Epidermal melanocyte (primary cell): ENCODE measurements around the gene WLS.

Experiments used
- DNase-seq: peaks from one replicate; pipeline ENCODE4 v3.0.0; 2011; ENCODE audit warnings: low spot score; ENCODE audit not compliant: insufficient read length

Gene WLS

DNA sequence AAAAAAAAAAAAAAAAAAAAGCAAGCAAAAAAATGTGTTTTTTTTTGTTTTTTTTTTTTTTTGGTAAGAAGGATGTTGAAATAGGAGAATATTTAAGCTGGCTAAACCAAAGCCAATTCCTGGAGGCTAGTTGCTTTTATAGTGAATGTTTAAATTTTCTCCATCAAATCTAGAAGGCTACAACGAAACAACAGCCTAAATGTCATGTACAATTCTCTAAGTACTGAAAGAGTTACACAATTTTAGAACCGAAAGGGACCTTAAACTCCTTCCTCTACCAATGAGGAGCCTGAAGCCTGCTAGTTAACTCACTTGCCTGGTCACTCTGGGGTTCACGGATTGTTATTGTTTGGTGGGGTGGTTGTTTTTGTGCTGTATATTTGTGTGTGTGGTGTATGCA, 3.5 kb downstream of the WLS start:
- DNase-seq, result no peak

DNA sequence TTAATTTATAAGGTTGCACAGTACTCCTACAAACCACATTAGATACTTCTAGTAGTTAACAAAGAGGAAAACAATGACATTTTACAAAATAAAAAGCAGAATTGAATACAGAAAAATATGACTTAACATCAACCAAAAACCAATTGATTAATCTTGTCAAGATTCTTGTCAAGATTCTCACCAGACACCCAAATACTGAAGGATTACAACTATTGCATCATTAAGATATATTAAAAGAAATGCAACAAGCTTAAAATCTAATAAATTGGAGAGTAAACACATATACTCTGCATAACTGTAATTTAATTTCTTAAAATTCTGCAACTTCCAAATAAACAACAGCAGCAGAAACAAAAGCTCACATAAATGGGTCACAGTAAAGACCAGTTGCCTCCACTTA, 4.7 kb downstream of the WLS start:
- DNase-seq, result no peak

DNA sequence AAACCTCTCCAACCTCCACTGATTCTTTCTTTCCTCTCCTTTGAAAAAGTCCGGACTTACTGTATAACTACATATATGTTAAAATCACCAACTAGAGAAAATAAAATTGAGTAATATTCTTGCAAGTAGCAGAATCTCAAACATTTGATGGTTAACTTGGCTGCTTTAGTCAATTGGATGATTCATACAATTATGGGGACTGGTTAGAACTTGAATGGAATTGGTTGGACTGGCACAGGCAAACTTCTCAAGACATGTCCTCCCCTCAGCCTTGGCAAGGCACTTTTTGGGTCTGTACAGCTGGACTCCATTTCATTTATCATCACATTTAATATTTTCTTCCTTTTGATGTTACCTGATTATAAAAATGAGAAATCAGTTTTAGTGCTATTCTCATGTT, 6.5 kb downstream of the WLS start:
- DNase-seq, result no peak

DNA sequence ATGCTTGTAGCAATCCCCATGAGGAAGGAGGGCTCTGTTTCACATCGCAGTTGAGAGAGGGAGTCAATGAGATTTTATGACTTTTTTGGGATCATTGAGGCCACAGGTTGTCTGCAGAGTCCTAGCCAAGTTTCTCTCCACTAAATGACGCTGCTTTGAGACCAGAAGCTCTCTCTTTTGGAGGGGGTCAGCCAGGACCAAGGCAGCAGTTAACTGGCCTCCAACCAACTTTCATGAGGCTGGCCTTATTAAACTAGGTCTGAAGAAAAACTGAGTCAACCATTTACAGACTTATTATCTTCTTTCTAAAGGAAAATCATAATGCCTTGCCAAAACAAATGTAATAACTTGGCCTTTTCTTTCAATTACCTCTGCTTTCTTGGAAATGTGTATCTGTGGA, 8.6 kb downstream of the WLS start:
- no peak for DNase-seq

DNA sequence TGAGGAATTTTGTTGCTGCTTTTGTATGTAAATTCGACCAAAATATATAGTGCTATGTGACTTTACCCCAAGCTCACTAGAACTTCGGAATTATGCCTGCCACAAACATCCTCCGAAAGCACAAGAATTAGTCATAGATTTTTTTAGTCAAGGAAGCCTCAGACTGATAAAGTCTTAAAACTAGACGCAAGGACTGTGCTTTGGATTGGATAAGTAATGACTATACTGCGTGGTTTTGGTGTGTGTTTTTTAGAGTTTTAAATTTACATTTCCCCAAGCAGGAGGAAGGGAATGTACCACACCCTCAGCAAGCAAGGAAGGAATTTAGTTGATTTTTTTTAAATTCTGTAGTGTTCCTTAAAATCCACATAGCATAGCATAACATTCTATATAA, 10.3 kb downstream of the WLS start:
- DNase-seq, result no peak

DNA sequence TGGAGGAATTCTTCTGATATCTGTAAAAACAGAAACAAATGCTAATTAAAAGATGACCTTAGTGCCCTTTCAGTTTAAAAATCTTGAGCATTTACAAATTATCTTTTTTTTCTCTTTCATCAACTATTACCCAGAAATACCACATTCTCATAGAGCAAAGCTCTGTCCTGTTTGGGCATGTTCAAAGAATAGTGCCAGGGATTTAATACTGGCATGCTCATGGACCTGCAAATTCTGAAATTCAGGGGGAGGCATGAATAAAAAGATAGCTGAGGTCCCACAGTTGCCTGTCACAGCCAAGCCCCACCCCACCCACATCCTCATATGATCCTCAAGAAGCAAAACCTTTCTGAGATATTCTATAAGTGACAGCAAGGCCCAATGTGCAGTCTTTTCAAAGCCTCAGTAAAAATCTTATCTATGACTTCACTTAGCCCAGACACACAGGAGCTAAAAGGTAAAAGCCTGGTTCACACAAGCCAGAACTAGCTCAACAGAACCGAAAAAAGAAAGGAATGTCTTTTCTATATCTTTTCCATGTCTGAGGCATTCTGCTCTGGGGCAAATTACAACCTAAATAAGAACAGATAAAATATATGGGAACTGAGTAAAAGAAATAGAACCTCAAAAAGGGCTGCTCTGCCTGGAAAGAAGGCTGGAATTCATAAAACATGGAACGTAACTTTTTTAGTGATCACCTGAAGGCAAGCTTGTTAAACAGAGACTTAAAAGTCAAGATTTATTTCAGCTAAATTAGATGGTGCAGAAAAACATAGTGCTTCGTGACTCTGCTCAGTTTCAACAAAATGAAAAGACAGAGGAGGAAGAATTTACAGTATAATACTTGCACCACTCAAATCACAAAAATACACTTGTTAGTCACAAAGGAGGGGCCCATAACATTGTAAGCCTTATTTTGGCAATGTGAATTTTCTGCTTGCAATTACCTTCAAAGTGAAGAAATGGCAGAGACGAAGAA, 11.0 kb downstream of the WLS start:
- no peak for DNase-seq

DNA sequence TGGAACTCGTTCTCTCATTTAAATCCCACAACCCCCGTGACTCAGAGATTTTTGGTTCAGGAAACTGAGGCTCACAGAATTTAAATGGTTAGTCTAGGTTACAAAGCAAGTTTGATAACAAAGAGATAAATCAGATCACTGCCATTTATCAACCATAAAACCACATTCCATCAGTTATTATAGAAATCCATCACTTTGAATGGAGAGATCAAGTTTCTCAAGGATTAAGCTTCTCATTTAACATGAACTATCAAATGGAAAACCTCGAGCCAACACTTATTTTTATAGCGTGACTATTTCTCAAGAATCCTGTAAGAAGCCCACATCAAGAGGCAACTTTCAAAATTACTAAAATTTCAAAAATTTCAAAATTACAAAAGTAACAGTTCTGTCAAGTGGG, 11.9 kb downstream of the WLS start:
- no peak for DNase-seq

DNA sequence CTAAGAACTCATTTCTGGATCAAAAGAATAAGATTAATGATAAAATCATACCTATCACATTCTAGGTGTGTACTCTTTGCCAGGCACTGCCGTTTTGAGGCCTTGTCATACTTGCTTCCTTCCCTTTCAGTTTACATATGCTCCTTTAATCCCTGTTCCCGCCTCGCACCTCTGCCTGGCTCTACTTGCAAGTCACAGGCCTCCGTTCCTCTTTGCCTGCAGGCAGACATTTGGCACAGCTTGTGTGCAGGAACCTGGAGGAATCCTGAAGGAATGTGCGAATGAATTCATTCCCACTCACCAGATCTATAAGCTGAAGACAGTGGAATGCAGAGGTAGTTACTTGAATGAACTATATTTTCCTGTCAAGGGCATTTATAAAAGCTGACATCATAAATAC, 13.8 kb downstream of the WLS start:
- no peak for DNase-seq

DNA sequence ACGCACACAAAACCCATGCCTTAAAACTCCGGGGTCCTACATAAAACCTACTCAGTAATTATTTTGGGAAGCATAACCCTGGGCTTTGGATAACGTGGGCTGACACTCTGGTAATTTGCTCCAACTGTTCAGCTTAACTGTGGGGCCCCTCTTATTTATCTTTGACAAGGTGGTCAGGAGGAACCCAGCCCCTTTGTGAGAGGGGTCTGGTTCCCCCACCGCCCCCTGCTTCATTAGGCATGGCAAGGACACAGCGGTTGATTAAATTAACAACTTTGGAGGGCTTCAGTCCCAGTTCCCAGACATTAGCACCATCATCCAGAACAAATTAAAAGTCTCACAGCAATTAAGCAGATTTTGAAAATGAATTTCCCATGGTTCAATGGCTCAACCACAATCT, 14.7 kb downstream of the WLS start:
- no peak for DNase-seq

DNA sequence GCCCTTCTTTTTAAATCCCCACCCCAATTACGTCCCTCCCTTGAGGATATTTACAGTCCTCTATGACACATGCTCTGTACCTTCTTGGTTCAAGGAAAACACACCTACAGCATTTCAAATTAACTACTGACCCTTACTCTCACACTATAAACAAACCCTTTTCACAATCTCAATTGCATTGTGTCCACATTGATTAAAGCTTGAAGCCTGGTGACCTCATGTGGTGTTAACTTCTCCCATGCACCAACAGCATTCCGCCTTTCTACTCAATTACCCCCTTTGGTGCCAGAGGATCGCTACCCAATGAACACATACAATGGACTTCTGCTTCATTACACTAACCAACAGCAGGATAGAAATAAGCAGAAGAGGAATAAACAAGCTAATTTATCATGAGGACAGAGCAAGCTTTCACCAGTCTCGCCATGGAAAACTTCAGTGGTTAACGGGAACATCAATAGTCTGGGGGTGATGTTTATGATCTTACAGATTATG, 15.2 kb downstream of the WLS start:
- no peak for DNase-seq

DNA sequence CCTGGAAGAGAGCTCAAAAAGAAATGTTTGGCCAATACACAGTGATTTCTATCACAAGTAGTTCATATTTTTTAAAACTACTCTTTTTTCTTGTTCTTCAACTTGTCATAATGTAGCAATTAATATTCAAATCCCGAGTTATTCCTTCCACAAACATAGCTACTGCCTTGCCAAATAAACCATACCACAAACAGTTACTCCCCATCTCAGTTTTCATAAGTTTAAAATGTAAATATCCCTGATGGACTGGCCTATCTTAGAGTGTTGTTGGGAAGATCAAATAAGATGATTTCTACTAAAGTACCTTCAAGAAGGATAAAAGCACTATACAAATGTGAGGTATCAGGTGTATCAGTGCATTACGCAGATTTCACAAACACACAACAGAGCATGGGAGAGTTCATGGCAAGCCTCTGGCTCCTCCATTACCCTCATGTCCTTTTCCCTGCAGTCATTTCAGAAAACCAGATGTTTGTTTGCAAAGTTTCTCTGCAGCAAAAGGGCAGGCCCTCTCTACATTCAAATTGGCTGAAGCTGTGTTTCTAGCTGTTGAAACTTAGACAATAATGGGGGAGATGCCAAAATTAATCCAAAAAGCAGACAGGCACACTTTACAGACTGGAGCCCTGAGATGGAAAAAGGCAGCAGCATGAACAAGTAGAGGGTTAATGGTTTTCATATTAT, 16.1 kb downstream of the WLS start:
- no peak for DNase-seq

DNA sequence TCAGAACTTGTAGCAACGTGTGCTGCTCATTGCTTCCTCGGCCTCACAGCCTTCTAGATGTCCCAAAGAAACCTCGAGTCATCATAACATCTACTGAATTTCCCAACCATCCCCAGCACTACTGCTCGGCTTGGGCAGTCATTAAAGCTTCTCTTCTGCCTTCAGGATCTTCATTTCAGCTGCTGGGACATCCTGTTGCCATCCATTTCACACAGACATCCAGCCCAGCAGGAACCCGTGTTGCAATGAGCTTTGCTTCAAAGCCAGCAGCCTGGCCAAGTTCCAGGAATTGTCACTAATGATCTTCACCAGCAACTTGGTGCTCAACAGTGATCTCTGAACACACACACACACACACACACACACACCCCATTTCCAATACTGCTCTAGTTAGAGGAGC, 18.5 kb downstream of the WLS start:
- no peak for DNase-seq

DNA sequence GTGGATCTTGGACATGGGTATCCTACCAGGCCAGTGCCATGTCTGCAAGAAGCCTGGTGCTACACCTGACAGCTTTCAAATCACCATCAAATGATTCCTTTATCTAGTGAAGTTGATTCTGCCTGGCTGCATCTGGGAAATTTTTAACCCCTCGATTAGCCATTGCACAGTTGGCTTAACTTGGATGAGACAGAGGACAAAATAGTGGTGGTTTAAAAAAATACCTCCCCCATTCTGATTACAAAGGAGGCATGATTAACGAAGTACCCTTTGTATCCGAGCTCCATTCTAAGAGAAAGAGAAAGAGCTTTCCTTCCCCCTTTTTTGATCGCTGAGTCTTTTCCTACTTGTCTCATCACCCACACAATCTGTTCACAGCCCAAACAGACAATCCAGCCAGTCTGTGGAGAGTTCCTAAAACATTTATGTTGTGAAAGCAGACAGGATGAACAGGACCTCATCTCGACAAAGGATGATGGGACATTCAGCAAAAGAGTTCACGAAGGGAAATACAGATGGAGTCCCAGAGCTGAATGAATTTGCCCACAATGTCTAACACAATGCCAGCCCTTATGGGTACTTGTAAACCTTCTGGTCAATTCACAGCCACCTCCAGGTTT, 20.5 kb downstream of the WLS start:
- DNase-seq, result no peak

DNA sequence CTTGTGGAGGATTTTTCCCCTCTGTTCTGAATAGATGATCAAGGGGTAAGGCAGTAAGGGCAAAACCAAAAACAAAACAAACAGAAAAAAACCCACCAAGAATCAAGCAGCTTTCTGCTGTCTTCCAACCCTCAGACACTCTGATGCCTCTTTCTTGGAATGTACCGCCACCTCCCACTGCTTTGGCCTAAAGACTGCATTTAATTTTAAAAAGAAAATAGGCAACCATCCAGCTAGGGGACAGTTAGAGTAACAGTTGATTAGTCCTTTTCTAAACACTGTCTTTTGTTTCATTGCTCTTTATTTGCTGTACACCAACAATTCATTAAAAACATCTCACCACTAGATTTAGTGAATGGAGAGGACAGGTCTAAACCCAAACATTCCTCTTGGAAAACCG, 21.5 kb downstream of the WLS start:
- no peak for DNase-seq

DNA sequence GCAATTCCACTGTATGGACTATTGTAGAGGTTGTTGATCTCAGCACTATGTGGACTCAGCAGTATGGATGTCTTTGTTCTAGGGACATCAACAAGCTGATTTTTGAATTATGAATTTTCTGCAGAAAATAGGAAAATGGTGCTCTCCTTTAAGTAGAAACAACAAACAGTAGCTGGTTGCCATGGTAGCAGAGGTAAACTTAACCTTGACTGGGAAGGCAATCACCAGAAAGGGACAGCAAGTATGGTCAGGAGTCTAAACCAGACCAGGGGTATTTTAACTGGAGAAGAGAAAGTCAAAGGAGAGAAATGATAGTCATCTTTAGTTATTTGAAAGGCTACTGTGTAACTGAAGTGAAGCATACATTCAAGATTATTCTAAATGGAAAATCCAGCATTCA, 22.3 kb downstream of the WLS start:
- DNase-seq, result no peak

DNA sequence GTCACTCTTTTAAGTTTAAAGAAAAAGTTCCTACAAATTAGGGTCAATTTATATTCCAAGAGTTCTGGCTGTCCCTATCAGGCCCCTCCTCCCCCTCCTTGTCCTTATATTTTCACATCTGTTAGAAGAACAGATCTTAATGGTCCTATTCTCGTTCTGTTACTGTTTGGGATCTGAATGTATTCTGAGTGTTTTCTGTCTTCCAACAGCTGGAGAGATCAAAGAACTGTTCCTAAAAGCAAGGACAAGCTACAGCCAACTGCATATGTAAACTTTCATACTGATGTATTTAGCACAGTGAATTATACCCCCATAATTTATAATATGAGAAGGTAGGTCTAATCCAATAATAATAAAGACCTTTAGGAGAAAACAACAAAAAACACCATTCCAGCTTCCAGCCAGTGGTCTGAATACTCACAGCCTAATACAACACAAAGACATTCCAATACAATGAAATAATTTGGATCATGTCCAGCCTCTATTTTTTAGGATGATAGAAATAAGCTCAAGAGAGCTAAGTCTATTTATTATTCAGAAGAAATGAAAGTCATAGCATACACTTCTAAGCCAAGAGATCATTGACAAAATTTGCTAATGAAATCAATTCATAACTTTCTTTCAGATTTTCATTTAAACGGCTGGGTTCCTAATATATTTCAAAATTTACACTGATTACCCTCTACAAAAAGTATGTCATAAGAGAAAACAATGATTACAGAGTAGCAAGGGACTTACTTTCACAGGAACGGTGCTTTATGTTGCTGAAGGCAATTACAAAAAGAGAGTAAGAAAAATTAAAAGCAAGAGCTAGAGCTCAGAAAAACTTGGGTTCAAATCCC, 25.3 kb downstream of the WLS start:
- DNase-seq, result no peak

DNA sequence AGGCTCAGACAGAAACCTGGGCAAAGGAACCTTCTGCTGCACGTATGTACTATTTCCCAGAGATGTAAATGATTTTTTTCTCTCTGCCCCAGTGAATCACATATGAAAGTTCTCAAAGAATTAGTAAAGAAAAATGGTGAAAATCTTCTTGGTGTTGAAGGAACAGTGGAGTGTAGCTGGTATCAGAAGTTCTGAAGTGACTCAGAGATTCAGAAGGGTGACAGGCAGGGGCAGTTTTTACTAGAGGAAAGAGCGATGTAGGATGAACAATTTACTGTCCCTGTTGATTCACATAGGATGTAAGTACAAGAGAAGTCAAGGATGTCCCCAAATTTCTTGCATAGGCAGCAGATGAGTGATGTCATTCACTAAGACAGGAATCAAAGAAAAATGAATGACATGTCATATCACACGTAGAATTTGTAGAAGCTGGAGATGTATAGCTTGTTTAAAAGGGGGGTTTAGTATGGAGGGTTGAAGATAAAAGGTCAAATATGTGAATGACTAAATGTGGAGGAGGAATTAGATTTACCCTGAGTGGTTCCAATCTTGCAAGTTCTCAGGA, 26.4 kb downstream of the WLS start:
- no peak for DNase-seq

DNA sequence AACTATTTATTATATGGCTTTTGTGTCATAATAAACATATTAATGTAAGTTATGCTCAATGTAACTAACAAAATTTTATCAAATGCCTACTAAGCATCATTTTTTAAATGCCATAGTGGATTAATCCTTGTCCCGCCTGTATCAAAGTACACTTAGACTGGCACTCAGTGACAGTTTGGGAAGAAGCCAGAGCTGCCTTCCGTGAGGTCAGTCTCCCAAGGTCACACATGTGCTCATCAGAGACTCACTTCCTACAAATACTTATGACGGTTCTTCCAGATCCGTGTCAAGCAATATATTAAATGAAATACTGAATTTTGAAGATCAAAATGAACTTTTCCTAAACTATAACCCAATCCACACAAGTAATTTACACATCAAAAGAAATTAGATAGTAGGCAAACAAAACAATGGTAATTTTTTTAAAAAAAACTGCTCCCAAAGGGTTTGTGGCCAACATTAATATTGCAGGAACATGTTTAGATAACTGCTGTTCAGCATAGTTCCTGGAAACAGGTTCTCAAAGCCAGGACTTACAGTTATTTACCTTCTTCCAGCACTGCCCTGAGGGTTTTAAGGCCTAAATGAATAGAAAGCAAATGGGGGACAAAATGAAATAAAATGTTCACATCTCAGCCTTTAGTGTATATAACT, 27.2 kb downstream of the WLS start:
- no peak for DNase-seq

DNA sequence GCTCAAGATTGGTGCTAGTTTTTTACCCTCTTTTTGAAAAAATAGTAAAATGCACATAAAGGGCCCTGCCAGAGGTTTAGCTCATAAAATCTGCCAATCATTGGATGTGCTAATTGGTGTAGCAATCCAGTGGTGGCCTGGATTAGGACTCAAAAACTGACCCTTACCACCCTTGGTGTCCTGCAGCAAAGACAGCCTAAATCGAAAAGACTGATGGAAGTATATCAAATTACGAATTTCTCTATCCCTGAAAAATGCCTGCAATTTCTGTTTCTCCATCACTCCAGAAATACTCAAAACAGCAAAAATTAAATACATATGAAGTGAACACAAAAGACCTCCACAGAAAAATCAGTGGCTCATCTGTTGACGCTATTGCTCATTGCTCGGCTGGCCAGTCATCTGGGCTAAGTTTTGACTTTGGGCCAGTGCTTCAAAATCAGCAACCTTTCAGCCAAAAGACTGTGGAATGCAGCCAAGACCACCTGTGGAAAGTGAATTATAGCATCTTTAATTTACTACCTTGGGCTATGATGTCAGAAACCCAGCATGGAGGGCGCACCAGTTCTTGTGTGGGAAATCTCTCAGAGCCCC, 30.0 kb downstream of the WLS start:
- no peak for DNase-seq
